Breast epithelium (tissue), 4 donors: ENCODE data around the gene DAPK2. TPM values are rescaled to one million over a fixed set of nuclear protein-coding genes. Genes with fewer than 3 reads are reported as not detected.

Source experiments
- DNase-seq, 2 donors: peaks; one replicate each; pipeline ENCODE4 v3.0.0-alpha.2; 2019; ENCODE audit warnings: low spot score in 2 of 2
- H3K27ac ChIP-seq, 2 donors: fragments of 200-600 bp; sonication (generic) in 1 of 2; one replicate each; pipeline ENCODE4 v1.5.1; 2016 to 2019; ENCODE audit warnings: mild to moderate bottlenecking in 1 of 2
- H3K27me3 ChIP-seq, 2 donors: fragments of 200-600 bp; sonication (generic) in 1 of 2; one replicate each; pipeline versions ENCODE4 v1.5.1 to v1.6.0; 2017 to 2019; ENCODE audit warnings: control low read depth in 1 of 2, mild to moderate bottlenecking in 1 of 2
- H3K36me3 ChIP-seq: fragments of 200-600 bp; one replicate; pipeline ENCODE4 v1.5.1; 2019
- H3K4me1 ChIP-seq, 2 donors: fragments of 200-600 bp; sonication (generic); one replicate each; pipeline ENCODE4 v1.5.1; 2016 to 2019; ENCODE audit warnings: control low read depth in 1 of 2
- H3K4me3 ChIP-seq, 3 donors: fragments of 200-600 bp; sonication (generic); 1 replicate in 2 of 3; 2 replicates in 1 of 3; pipeline ENCODE4 v1.5.1; 2016 to 2019; ENCODE audit warnings: mild to moderate bottlenecking in 3 of 3, moderate library complexity in 2 of 3
- H3K9me3 ChIP-seq, 2 donors: fragments of 200-600 bp; sonication (generic) in 1 of 2; one replicate each; pipeline ENCODE4 v1.5.1; 2016 to 2019; ENCODE audit warnings: control low read depth in 1 of 2
- CTCF ChIP-seq, 3 donors: fragments of 450-650 bp; IDR thresholded peaks; one replicate each; pipeline ENCODE4 v1.5.1; 2016 to 2017; ENCODE audit warnings: antibody characterized with exemption in 3 of 3, mild to moderate bottlenecking in 3 of 3, moderate library complexity in 3 of 3
- POLR2A ChIP-seq: fragments of 450-650 bp; IDR thresholded peaks from one replicate; pipeline ENCODE4 v1.6.1; 2016; ENCODE audit warnings: antibody characterized with exemption, mild to moderate bottlenecking, moderate library complexity
- POLR2AphosphoS5 ChIP-seq, 3 donors: sonication (generic); formaldehyde crosslinking; IDR thresholded peaks; one replicate each; pipeline ENCODE4 v1.6.1; 2017; ENCODE audit warnings: antibody characterized with exemption in 3 of 3
- intact Hi-C: fragments of 100-400 bp; cut with DNase I; formaldehyde crosslinking; loops from one replicate; pipeline ENCODE4 v1.15.1; 2023; ENCODE audit warnings: low total_unique reads
- total RNA-seq, 3 donors: library from RNA; depleted of rRNA; stranded (reverse); fragments of >200 nt; gene quantifications; one replicate each; pipeline ENCODE4 v1.1.0, GENCODE V29; 2016

DAPK2 gene
- total RNA-seq, 3 donors from 2014 or later: 23.6 to 37.3 (median 29.6) TPM

- intact Hi-C loops: no loop called here
- H3K27ac ChIP-seq: no peak overlapping the region
- TF ChIP-seq POLR2AphosphoS5 (IDR thresholded peaks at IDR 0.05) (no peak), POLR2A (no peak), CTCF (IDR thresholded peaks at IDR 0.05) (no peak)
- no peak overlapping the region for H3K4me3 ChIP-seq
- no peak for DNase-seq
- H3K9me3 ChIP-seq: no peaks in the 10 kb centered on the region
- no peaks in the 10 kb centered on the region for H3K4me1 ChIP-seq
- no peaks in the 10 kb centered on the region for H3K36me3 ChIP-seq
- no peaks in the 10 kb centered on the region for H3K27me3 ChIP-seq
Observed at GRCh38 chr15:63888823-63889222, 157.5 kb downstream of the DAPK2 start.

- H3K27ac ChIP-seq: no peak overlapping the region
- TF ChIP-seq POLR2A (no peak), CTCF (IDR thresholded peaks at IDR 0.05) (no peak), POLR2AphosphoS5 (IDR thresholded peaks at IDR 0.05) (no peak)
- intact Hi-C loops: no loop called here
- H3K36me3 ChIP-seq: no peaks in the 10 kb centered on the region
- no peak overlapping the region for H3K4me3 ChIP-seq
- no peak for DNase-seq
- H3K4me1 ChIP-seq: no peaks in the 10 kb centered on the region
- H3K27me3 ChIP-seq: no peaks in the 10 kb centered on the region
- H3K9me3 ChIP-seq: no peaks in the 10 kb centered on the region
Observed at GRCh38 chr15:63888146-63888545, 158.1 kb downstream of the DAPK2 start.

- Histone ChIP-seq H3K9me3 (no peaks in the 10 kb centered on the region), H3K27me3 (no peaks in the 10 kb centered on the region), H3K4me1 (no peaks in the 10 kb centered on the region), H3K27ac (no peak overlapping the region), H3K4me3 (no peak overlapping the region), H3K36me3 (no peaks in the 10 kb centered on the region)
- intact Hi-C loops: no loop called here
- DNase-seq: no peak
- TF ChIP-seq POLR2A: no peak
- no peak for TF ChIP-seq POLR2AphosphoS5 (IDR thresholded peaks at IDR 0.05)
- no peak for TF ChIP-seq CTCF (IDR thresholded peaks at IDR 0.05)
Observed at GRCh38 chr15:63887630-63888029, 158.7 kb downstream of the DAPK2 start.

GRCh38 chr15:63884953-63885352, 161.3 kb downstream of the DAPK2 start:
- Histone ChIP-seq H3K4me1 (no peaks in the 10 kb centered on the region), H3K36me3 (no peaks in the 10 kb centered on the region), H3K27me3 (no peaks in the 10 kb centered on the region), H3K4me3 (no peak overlapping the region), H3K27ac (no peak overlapping the region), H3K9me3 (no peaks in the 10 kb centered on the region)
- DNase-seq: no peak
- intact Hi-C loops: no loop called here
- TF ChIP-seq CTCF (IDR thresholded peaks at IDR 0.05): no peak
- TF ChIP-seq POLR2A: no peak
- no peak for TF ChIP-seq POLR2AphosphoS5 (IDR thresholded peaks at IDR 0.05)

GRCh38 chr15:63881431-63881830, 164.9 kb downstream of the DAPK2 start:
- intact Hi-C loops: loop anchor here (1.0 kb wide), 1 partner anchor 15 kb away; no protein-coding TSS in a partner anchor
- TF ChIP-seq POLR2AphosphoS5 (IDR thresholded peaks at IDR 0.05): no peak
- no peak for TF ChIP-seq POLR2A
- no peak for TF ChIP-seq CTCF (IDR thresholded peaks at IDR 0.05)
- H3K9me3 ChIP-seq: no peaks in the 10 kb centered on the region
- no peak overlapping the region for H3K27ac ChIP-seq
- H3K27me3 ChIP-seq: no peaks in the 10 kb centered on the region
- no peak overlapping the region for H3K4me3 ChIP-seq
- DNase-seq: no peak
- H3K36me3 ChIP-seq: no peaks in the 10 kb centered on the region
- no peaks in the 10 kb centered on the region for H3K4me1 ChIP-seq
